Esophagus squamous epithelium (tissue), 4 donors: ENCODE measurements around the gene SPINDOC.

ENCODE experiments used
- POLR2A ChIP-seq, 4 donors: fragments of 450-650 bp; IDR thresholded peaks; one replicate each; pipeline ENCODE4 v1.6.1; 2017; ENCODE audit warnings: antibody characterized with exemption in 4 of 4, mild to moderate bottlenecking in 4 of 4, moderate library complexity in 3 of 4
- TF ChIP-seq, protein P1 (sequence below), 6 experiments: fragments of 450-650 bp in 4 of 6; fragments of 200-600 bp in 2 of 6; sonication (generic) in 2 of 6; IDR thresholded peaks; one replicate each; pipeline ENCODE4 v1.5.1; 2016 to 2019; ENCODE audit warnings: antibody characterized with exemption in 6 of 6, mild to moderate bottlenecking in 4 of 6, moderate library complexity in 4 of 6

DNA sequence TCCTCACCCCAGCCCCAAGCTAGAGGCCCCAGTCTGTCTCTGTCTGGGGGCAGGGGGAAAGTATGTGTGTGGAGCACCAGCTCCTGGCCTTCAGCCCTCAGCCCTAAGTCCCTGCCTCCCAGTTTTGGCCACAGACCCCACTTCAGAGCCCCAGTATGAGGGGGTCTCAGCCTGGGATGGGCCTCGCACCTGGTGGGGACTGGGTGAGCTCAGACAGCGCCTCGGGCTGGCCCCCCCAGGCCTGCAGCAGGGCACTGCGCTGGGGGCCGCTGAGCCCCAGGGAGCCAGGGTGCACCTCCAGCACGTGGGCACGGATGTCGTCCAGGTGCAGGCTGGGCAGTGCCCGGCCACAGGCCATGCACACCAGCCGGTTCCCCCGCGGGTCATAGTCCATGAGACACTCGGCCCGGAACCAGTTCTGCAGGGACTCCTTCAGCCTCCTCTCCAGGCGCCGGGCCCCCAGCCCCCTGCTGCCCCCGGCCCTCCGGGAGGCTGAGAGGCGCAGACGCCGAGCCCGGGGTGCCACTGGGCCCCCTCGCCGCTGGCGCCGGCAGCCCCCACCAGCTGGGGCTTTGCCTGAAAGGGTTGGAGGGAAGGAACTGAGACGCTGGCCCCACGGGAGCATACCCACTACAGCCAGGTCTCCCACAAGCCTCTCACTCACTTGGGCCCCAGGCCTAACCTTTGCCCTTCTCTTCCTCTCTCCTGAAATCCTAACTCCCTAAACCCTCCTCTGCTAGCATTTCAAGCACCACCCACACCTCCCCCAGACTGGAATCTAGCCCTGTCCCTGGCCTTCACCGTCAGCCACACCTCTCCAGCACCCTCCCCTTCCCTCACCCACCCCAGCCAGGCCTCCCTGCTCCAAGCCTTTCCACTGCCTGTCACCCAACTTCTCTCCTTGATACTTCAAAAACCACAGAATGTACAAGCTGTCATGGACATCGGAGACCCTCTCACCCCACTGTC lies 48.3 kb upstream of the SPINDOC start:
- TF ChIP-seq POLR2A (IDR thresholded peaks at IDR 0.05) = no peak
- TF ChIP-seq, protein P1, sequence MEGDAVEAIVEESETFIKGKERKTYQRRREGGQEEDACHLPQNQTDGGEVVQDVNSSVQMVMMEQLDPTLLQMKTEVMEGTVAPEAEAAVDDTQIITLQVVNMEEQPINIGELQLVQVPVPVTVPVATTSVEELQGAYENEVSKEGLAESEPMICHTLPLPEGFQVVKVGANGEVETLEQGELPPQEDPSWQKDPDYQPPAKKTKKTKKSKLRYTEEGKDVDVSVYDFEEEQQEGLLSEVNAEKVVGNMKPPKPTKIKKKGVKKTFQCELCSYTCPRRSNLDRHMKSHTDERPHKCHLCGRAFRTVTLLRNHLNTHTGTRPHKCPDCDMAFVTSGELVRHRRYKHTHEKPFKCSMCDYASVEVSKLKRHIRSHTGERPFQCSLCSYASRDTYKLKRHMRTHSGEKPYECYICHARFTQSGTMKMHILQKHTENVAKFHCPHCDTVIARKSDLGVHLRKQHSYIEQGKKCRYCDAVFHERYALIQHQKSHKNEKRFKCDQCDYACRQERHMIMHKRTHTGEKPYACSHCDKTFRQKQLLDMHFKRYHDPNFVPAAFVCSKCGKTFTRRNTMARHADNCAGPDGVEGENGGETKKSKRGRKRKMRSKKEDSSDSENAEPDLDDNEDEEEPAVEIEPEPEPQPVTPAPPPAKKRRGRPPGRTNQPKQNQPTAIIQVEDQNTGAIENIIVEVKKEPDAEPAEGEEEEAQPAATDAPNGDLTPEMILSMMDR (IDR thresholded peaks at IDR 0.05) = no peak
